GM12864 (cell line): Measurements from ENCODE around the gene NDC1.

ENCODE experiments used
- DNase-seq: peaks from one replicate; pipeline ENCODE4 v3.0.0-alpha.2; 2011; ENCODE audit warnings: low read depth
- H3K4me3 ChIP-seq: 2 replicates; pipeline ENCODE4 v1.5.1; 2011; ENCODE audit warnings: mild to moderate bottlenecking, low read depth, low read length, control low read depth
- TF ChIP-seq, protein P1 (sequence below): IDR thresholded peaks from 2 replicates; pipeline ENCODE4 v1.5.1; 2011; ENCODE audit warnings: low read depth, mild to moderate bottlenecking, moderate library complexity, low read length, control low read depth, inconsistent platforms; ENCODE audit errors: missing control alignments

The NDC1 gene

DNA sequence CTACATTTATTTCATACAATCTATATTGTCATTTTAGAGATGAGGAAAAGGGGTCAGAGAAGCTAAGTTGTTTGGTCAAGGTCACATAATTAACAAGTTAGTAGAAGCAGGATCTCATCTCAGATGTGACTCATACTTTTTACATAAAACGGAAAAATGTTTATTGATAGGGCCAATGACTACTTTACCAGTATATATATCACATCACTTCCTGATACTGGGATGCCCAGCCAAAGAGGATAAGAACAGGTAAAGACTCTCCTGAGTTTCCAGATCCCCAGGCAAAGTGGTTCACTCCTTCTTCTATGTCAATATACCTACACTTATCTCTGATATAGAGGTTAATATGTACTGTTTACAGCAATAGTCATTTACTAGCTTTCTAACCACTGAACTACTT lies 30.5 kb upstream of the NDC1 start:
- TF ChIP-seq, protein P1, sequence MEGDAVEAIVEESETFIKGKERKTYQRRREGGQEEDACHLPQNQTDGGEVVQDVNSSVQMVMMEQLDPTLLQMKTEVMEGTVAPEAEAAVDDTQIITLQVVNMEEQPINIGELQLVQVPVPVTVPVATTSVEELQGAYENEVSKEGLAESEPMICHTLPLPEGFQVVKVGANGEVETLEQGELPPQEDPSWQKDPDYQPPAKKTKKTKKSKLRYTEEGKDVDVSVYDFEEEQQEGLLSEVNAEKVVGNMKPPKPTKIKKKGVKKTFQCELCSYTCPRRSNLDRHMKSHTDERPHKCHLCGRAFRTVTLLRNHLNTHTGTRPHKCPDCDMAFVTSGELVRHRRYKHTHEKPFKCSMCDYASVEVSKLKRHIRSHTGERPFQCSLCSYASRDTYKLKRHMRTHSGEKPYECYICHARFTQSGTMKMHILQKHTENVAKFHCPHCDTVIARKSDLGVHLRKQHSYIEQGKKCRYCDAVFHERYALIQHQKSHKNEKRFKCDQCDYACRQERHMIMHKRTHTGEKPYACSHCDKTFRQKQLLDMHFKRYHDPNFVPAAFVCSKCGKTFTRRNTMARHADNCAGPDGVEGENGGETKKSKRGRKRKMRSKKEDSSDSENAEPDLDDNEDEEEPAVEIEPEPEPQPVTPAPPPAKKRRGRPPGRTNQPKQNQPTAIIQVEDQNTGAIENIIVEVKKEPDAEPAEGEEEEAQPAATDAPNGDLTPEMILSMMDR, result no peak
- no peak overlapping the region for H3K4me3 ChIP-seq
- DNase-seq, result no peak

DNA sequence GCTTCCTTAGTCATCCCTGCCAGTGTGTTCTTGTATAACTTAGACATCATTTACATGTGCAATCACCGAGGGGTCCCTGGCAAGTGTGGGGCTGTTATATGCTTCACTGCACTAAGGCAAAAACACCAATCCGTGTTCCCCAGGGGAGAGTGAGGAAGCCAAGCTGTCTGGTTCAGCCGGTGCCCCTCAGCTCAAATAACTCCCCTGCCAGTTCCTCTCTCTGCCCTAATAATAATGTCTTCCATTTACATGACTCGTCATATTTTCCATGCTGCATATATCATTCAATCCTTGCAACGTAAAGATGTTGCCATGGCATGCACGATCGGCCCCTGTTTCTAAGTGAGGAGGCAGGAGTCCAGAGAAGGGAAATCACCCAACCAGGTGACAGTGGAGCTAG lies 24.4 kb upstream of the NDC1 start:
- H3K4me3 ChIP-seq, result no peak overlapping the region
- no peak for DNase-seq
- TF ChIP-seq, protein P1, result no peak

DNA sequence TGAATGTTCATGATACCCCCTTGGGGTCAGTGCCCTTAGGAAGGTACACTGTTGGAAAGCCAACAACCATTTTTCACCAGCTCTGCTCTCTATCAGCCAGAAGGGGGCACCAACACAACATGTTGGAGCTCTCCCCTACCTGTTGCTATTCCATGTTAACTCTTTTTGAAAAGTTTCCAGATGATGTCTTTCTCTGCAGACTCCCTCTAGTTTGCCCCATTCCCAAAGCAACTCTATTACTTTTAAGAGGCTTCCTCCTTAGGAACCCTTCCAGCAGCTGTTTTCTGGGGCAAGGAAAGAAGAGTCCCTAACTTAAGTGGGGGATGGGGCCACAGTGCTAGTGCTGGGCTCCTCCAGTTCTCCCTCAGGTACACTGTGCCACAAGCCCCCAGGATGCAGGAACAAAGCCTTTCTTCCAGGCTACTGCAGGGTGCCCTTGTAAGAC lies 22.9 kb upstream of the NDC1 start:
- no peak for DNase-seq
- TF ChIP-seq, protein P1, result peak; percentile 81
- no peak overlapping the region for H3K4me3 ChIP-seq

DNA sequence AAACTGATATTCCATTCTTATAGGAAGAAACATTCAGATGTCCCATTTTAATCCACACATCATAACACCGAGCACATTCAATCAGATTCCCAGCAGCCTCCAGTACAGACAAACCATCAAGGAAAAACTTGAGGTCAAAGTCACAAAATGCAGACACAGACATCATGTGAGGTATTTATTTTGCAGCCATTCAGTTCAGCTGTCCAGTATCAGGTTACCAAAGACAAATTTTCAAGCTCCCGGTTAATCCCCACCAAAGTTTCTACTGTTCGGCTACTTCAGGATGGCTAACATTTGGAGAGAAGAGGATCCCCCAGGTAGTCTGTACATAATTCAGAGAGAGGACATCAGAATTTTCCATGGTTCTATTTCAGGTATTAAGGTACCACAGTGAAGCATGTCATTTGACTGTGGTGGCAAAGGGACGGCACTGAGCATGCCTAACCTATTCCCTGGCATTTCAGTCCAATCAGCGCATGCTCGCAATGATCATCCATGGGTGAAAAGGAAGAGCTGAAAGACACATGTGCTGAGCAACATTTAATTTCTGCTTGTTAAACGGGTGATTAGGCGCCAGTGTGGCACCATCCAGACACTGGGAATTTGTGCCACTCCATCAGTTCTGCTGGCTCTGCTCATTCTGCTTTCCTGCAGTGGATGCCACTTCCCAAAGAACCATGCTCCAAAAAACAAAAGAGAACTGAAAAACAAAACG lies 13.6 kb upstream of the NDC1 start:
- TF ChIP-seq, protein P1, result no peak
- no peak for DNase-seq

DNA sequence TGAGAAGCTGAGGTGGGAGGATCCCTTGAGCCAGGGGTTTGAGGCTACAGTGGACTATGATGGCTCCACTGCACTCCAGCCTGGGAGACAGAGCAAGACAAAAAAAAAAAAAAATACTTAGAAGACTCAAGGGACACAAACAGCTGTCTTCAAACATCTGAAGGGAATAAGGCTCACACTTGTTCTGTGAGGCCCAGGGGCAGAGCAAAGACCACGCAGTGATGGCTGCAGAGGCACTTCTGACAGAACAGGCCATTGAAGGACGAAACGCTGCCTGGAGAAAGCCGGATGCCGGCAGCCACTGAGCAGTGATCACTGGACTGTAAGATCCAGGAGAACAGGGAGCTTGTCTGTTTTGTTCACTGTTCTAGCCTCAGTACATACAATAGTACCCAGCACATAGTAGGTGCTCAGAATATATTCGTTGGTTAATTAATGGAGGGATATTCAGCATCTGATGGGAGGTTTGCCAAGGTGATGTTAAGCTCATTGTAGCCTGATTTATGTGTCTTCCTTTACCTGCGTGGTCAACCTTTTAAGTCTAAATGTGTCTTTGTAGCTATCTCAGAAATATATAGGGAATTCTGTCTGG lies 12.1 kb upstream of the NDC1 start:
- no peak overlapping the region for H3K4me3 ChIP-seq
- no peak for DNase-seq
- TF ChIP-seq, protein P1, result no peak

More for the DNA sequence above, 13.6 kb upstream of the NDC1 start:
- H3K4me3 ChIP-seq, result no peak overlapping the region

DNA sequence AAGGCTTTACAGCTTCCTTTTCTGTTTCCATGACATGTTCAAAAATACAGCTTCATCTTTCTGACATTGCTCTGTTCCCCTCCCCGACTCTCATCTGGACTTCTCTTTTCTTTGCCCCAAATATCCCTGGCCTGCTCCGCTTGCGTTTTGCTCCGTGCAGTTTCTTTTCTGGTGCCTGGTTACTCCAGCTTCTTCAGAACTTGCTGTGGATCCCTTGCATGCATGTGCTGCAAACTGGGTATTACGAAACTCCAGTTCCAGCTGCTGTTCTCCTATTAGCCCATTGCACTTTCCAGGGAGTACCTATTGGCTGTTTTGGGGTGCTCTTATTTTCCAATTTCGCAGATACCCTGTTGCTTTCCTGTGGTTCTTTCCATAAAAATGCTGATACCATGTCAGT lies 9.9 kb upstream of the NDC1 start:
- DNase-seq, result no peak
- TF ChIP-seq, protein P1, result no peak
- no peak overlapping the region for H3K4me3 ChIP-seq

DNA sequence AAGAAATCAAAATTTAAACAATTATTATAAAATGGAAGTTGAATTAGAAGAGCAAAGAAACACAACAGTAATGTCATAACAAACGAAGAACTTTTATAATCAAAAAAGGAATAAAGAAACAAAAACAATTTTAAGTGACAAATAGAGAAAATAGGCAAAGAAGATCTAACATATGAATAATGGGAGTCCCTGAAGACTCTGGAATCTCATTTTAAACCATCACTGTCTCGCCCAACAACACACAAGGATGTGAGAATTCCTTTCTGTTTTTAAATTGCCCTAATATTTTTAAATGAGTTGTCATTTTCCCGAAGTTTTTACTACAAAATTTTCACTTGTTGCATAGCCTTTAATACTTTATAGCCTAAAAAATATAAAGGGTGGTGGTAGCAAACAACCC lies 4.3 kb upstream of the NDC1 start:
- TF ChIP-seq, protein P1, result no peak

More for the DNA sequence above, 4.3 kb upstream of the NDC1 start:
- no peak for DNase-seq
- no peak overlapping the region for H3K4me3 ChIP-seq
